ENCODE data around the gene TRMT61A. TPM values are rescaled to one million over a fixed set of nuclear protein-coding genes. Genes with fewer than 3 reads are reported as not detected.
A peak's percentile ranks its signal among the peaks of the same experiment; 100 is the strongest.

Gene TRMT61A
- total and polyA plus RNA-seq, 2 of the 4 experiments (the other 2 are of a cell fraction): 5.7 to 16.2 TPM

GRCh38 chr14:103563226-103563620, 34.2 kb downstream of the TRMT61A start:
- Histone ChIP-seq H3K4me1 (ENCODE audit: control insufficient read depth, insufficient read depth, low read length) (peaks cover 11% of the 10 kb centered on the region), H4K8ac (ENCODE audit: low read depth in 2 of 2, low read length in 2 of 2) (peak overlapping the region; percentile 62 to 76), H3K56ac (ENCODE audit: extremely low read depth, insufficient read depth, low read length) (peak overlapping the region; percentile 66), H3K27me3 (ENCODE audit: control insufficient read depth, insufficient read depth, low read length) (no peaks in the 10 kb centered on the region), H2AK9ac (replicated peaks; ENCODE audit: low read depth, low read length, poor library complexity) (peak overlapping the region; percentile 80), H3K9ac (ENCODE audit: low read depth, low read length) (peak overlapping the region; percentile 64), H3K4me3 (ENCODE audit: insufficient read depth, low read depth, low read length) (peak overlapping the region; percentile 85), H3K4ac (ENCODE audit: low read depth, low read length) (peak overlapping the region; percentile 69; the same call in 1 of the 2 replicates), H3K36me3 (ENCODE audit: control insufficient read depth, insufficient read depth, low read length) (peaks cover 12% of the 10 kb centered on the region), H3K79me1 (ENCODE audit: low read depth in 1 of 2, low read length in 2 of 2) (peaks cover 19 to 67% of the 10 kb centered on the region in 2 experiments; a peak in 2 of 4 replicates), H2AK5ac (ENCODE audit: low read depth, low read length) (0 out of 2 replicates have a peak overlapping the region, but pooled peaks have one; percentile 42), H3K9me3 (ENCODE audit: control insufficient read depth, insufficient read depth, low read length) (no peaks in the 10 kb centered on the region), H2BK120ac (ENCODE audit: low read depth, low read length) (no peak overlapping the region), H3K4me2 (ENCODE audit: low read depth, low read length) (peak overlapping the region; percentile 98; the same call in 1 of the 2 replicates), H2BK15ac (ENCODE audit: low read depth, low read length) (no peak overlapping the region), H3K9me1 (ENCODE audit: insufficient read depth, low read length) (peaks cover 3% of the 10 kb centered on the region; the same call in 1 of the 2 replicates), H3K23ac (ENCODE audit: low read depth, low read length) (no peak overlapping the region), H2BK20ac (ENCODE audit: low read depth, low read length) (no peak overlapping the region), H3K18ac (ENCODE audit: low read depth, low read length) (no peak overlapping the region), H3K27ac (ENCODE audit: insufficient read depth, low read length) (peak overlapping the region; percentile 87), H2AFZ (replicated peaks; ENCODE audit: low read length, poor library complexity) (peak overlapping the region; percentile 95), H2BK5ac (ENCODE audit: low read depth, low read length, poor library complexity, severe bottlenecking) (peak overlapping the region; percentile 1), H4K5ac (ENCODE audit: low read depth, low read length) (peak overlapping the region; percentile 72; the same call in 1 of the 2 replicates), H3K14ac (replicated peaks; ENCODE audit: low read depth, low read length) (peak overlapping the region; percentile 58; the same call in 1 of the 2 replicates), H4K20me1 (ENCODE audit: insufficient read depth, low read length) (peaks cover 55% of the 10 kb centered on the region), H4K91ac (ENCODE audit: insufficient read depth, low read depth, low read length) (peak overlapping the region; percentile 14; the same call in 1 of the 2 replicates)
- TSS peak; percentile 52 for BruUV-seq (replicated peaks)
- ChIA-PET POLR2A (ENCODE audit: unreplicated experiment) (no interaction called here), CTCF (interaction anchor here (1.1 kb wide), 1 partner anchor 45 kb away, joined by 3 read pairs; no protein-coding TSS in a partner anchor)
- ATAC-seq (ENCODE audit: low read depth): no peak
- WGBS, 2 experiments (ENCODE audit: extremely low coverage in 2 of 2, insufficient read length in 1 of 2): 0% methylated on average over 13 of the region's 22 CpGs; no CpG with 5 or more reads in 1 of the 2 experiments
- in situ Hi-C loops (cut with MboI; ENCODE audit: low sequenced_read_pairs) (no loop called here), intact Hi-C loops (cut with micrococcal nuclease) (loop anchor here (2.0 kb wide), 1 partner anchor 32 kb away; no protein-coding TSS in a partner anchor), dilution Hi-C loops (cut with HindIII; ENCODE audit: low sequenced_read_pairs, unreplicated experiment) (no loop called here)
- no peak for DNase-seq
- TF ChIP-seq SMC3 (IDR thresholded peaks at IDR 0.05; ENCODE audit: low read depth, low read length) (no peak), CHD1 (IDR thresholded peaks at IDR 0.05; ENCODE audit: low read depth, low read length) (no peak), BHLHE40 (IDR thresholded peaks at IDR 0.05; ENCODE audit: low read depth, low read length) (no peak), NFE2L2 (IDR thresholded peaks at IDR 0.05; ENCODE audit: low read depth, low read length) (no peak), MAFK (IDR thresholded peaks at IDR 0.05; ENCODE audit: low read depth, low read length) (no peak), RCOR1 (IDR thresholded peaks at IDR 0.05; ENCODE audit: insufficient replicate concordance, low read length) (no peak), MXI1 (IDR thresholded peaks at IDR 0.05; ENCODE audit: borderline replicate concordance, low read depth, low read length) (no peak), FOS (IDR thresholded peaks at IDR 0.05; ENCODE audit: low read depth, low read length) (no peak), CEBPB (IDR thresholded peaks at IDR 0.05; ENCODE audit: low read depth, low read length) (no peak), RFX5 (IDR thresholded peaks at IDR 0.05; ENCODE audit: low read depth, low read length) (no peak), RAD21 (IDR thresholded peaks at IDR 0.05; ENCODE audit: low read length) (no peak), POLR2A (IDR thresholded peaks at IDR 0.05; ENCODE audit: low read depth, low read length) (no peak), CTCF (conservative IDR thresholded peaks at IDR 0.05; ENCODE audit: low read depth, low read length) (no peak), USF2 (IDR thresholded peaks at IDR 0.05; ENCODE audit: low read depth, low read length) (no peak), ELK1 (IDR thresholded peaks at IDR 0.05; ENCODE audit: borderline replicate concordance, low read depth, low read length) (no peak), MAZ (IDR thresholded peaks at IDR 0.05; ENCODE audit: borderline replicate concordance, low read depth, low read length) (no peak)
